Measurements from ENCODE around the gene ERC2. TPM values are rescaled to one million over a fixed set of nuclear protein-coding genes. Genes with fewer than 3 reads are reported as not detected.

Gene ERC2
- total and polyA plus RNA-seq, 2 of the 8 experiments (the other 6 are each of a cell fraction or from before 2014, with no cell fraction given): 16.4 to 22.8 TPM

DNA sequence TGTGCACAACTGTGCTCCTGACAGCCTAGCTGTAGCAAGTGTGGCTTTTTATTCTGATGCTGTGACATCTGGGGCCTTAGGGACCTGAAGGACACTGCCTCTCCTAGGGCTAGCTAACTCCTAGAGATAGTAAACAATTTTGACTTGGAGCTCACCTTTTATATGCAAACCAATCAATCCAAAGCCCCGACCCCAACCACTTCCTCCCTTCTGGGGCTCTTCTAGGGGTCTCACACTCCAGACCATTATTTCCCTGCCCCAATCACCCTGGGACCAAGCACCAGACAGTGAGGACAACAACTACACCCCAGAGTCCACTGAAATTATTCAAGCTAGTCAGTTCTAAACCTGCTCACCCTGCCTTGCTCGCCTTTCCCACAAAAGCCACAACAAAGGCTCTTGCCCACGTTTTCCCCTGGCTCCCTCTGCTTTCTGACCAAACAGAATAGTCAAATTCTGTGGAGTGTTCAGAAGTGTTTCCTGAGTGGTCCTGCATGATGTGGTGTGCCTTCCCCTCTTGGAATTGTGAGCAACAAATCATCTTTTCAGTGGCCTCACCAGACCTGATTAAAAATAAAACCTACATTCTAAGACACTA is 897.0 kb downstream of the ERC2 start (continued):
- TF ChIP-seq, protein P1, sequence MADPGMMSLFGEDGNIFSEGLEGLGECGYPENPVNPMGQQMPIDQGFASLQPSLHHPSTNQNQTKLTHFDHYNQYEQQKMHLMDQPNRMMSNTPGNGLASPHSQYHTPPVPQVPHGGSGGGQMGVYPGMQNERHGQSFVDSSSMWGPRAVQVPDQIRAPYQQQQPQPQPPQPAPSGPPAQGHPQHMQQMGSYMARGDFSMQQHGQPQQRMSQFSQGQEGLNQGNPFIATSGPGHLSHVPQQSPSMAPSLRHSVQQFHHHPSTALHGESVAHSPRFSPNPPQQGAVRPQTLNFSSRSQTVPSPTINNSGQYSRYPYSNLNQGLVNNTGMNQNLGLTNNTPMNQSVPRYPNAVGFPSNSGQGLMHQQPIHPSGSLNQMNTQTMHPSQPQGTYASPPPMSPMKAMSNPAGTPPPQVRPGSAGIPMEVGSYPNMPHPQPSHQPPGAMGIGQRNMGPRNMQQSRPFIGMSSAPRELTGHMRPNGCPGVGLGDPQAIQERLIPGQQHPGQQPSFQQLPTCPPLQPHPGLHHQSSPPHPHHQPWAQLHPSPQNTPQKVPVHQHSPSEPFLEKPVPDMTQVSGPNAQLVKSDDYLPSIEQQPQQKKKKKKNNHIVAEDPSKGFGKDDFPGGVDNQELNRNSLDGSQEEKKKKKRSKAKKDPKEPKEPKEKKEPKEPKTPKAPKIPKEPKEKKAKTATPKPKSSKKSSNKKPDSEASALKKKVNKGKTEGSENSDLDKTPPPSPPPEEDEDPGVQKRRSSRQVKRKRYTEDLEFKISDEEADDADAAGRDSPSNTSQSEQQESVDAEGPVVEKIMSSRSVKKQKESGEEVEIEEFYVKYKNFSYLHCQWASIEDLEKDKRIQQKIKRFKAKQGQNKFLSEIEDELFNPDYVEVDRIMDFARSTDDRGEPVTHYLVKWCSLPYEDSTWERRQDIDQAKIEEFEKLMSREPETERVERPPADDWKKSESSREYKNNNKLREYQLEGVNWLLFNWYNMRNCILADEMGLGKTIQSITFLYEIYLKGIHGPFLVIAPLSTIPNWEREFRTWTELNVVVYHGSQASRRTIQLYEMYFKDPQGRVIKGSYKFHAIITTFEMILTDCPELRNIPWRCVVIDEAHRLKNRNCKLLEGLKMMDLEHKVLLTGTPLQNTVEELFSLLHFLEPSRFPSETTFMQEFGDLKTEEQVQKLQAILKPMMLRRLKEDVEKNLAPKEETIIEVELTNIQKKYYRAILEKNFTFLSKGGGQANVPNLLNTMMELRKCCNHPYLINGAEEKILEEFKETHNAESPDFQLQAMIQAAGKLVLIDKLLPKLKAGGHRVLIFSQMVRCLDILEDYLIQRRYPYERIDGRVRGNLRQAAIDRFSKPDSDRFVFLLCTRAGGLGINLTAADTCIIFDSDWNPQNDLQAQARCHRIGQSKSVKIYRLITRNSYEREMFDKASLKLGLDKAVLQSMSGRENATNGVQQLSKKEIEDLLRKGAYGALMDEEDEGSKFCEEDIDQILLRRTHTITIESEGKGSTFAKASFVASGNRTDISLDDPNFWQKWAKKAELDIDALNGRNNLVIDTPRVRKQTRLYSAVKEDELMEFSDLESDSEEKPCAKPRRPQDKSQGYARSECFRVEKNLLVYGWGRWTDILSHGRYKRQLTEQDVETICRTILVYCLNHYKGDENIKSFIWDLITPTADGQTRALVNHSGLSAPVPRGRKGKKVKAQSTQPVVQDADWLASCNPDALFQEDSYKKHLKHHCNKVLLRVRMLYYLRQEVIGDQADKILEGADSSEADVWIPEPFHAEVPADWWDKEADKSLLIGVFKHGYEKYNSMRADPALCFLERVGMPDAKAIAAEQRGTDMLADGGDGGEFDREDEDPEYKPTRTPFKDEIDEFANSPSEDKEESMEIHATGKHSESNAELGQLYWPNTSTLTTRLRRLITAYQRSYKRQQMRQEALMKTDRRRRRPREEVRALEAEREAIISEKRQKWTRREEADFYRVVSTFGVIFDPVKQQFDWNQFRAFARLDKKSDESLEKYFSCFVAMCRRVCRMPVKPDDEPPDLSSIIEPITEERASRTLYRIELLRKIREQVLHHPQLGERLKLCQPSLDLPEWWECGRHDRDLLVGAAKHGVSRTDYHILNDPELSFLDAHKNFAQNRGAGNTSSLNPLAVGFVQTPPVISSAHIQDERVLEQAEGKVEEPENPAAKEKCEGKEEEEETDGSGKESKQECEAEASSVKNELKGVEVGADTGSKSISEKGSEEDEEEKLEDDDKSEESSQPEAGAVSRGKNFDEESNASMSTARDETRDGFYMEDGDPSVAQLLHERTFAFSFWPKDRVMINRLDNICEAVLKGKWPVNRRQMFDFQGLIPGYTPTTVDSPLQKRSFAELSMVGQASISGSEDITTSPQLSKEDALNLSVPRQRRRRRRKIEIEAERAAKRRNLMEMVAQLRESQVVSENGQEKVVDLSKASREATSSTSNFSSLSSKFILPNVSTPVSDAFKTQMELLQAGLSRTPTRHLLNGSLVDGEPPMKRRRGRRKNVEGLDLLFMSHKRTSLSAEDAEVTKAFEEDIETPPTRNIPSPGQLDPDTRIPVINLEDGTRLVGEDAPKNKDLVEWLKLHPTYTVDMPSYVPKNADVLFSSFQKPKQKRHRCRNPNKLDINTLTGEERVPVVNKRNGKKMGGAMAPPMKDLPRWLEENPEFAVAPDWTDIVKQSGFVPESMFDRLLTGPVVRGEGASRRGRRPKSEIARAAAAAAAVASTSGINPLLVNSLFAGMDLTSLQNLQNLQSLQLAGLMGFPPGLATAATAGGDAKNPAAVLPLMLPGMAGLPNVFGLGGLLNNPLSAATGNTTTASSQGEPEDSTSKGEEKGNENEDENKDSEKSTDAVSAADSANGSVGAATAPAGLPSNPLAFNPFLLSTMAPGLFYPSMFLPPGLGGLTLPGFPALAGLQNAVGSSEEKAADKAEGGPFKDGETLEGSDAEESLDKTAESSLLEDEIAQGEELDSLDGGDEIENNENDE (IDR thresholded peaks at IDR 0.05; ENCODE audit: insufficient replicate concordance, low read length): no peak
- TF ChIP-seq KDM1A (IDR thresholded peaks at IDR 0.05; ENCODE audit: borderline replicate concordance, low read length): no peak
- no peak for TF ChIP-seq PHF8 (conservative IDR thresholded peaks at IDR 0.05; ENCODE audit: low read depth, low read length)
- TF ChIP-seq SIN3A (conservative IDR thresholded peaks at IDR 0.05 in 1 of 2, IDR thresholded peaks at IDR 0.05 in 1 of 2; ENCODE audit: low read depth in 1 of 2, low read length in 2 of 2): no peak
- TF ChIP-seq TEAD4 (IDR thresholded peaks at IDR 0.05; ENCODE audit: low read depth, low read length): no peak
- no peak for TF ChIP-seq CHD2 (IDR thresholded peaks at IDR 0.05; ENCODE audit: low read length)
- TF ChIP-seq, protein P2, sequence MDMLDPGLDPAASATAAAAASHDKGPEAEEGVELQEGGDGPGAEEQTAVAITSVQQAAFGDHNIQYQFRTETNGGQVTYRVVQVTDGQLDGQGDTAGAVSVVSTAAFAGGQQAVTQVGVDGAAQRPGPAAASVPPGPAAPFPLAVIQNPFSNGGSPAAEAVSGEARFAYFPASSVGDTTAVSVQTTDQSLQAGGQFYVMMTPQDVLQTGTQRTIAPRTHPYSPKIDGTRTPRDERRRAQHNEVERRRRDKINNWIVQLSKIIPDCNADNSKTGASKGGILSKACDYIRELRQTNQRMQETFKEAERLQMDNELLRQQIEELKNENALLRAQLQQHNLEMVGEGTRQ (IDR thresholded peaks at IDR 0.05; ENCODE audit: low read length): no peak
- no peak for TF ChIP-seq POLR2AphosphoS5 (IDR thresholded peaks at IDR 0.05; ENCODE audit: low read depth, low read length)
- TF ChIP-seq JUND (IDR thresholded peaks at IDR 0.05; ENCODE audit: low read length): no peak
- TF ChIP-seq GTF2F1 (IDR thresholded peaks at IDR 0.05; ENCODE audit: borderline replicate concordance, low read depth, low read length): no peak

Data from H1 (cell line).